GM18861 (cell line): ENCODE data around the gene KRTAP10-1.
"Not testable (repeated sequence)": the region's sequence is repeated elsewhere in the genome, so short reads cannot be mapped to it uniquely, and the experiment has no call there.

Experiments used
- ATAC-seq: cut with Tn5 transposase; IDR thresholded peaks from one replicate; pipeline ENCODE4 v1.9.1; 2021; ENCODE audit not compliant: unreplicated experiment

KRTAP10-1 gene

DNA sequence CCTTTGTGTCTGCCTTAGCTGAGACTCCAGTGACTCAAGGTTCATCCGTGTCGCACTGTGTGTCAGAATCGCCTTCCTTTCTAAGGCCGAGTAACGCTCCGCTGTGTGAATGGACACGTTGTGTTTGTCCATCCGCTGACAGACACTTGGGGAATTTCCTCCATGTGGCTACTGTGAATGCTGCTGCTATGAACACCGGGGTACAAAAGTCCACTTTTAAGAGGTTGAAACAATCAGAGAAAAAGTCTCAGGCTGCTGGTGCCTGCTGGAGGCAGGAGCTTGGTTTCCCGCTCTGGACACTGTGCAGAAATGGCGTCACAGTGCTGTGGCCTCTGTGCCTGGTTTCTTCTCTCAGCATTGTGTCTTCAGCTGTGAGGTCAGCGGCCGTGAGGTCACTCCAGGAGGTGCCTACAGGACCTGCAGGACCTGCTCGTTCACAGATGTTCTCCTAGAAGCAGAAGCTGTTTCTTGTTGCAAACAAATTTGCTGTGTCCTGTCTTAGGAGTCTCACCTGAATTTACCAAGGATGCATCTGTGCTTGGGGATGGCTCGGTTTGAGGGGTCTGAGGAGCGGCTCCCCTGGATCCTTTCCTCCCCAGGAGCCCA, 34.2 kb downstream of the KRTAP10-1 start:
- no peak for ATAC-seq

DNA sequence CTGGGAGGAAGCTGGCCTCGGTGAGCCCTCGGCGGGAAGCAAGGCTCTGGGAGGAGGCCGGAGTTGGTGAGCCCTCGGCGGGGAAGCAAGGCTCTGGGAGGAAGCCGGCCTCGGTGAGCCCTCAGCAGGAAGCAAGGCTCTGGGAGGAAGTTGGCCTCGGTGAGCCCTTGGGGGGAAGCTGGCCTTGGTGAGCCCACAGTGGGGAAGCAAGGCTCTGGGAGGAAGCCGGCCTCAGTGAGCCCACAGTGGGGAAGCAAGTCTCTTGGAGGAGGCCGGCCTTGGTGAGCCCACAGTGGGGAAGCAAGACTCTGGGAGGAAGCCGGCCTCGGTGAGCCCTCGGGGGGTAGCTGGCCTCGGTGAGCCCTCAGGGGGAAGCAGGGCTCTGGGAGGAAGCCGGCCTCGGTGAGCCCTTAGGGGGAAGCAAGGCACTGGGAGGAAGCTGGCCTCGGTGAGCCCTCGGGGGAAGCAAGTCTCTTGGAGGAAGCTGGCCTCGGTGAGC, 36.0 kb downstream of the KRTAP10-1 start:
- no peak for ATAC-seq

GRCh38 chr21:44503006-44503889, 36.7 kb downstream of the KRTAP10-1 start:
- ATAC-seq: not testable (repeated sequence)

DNA sequence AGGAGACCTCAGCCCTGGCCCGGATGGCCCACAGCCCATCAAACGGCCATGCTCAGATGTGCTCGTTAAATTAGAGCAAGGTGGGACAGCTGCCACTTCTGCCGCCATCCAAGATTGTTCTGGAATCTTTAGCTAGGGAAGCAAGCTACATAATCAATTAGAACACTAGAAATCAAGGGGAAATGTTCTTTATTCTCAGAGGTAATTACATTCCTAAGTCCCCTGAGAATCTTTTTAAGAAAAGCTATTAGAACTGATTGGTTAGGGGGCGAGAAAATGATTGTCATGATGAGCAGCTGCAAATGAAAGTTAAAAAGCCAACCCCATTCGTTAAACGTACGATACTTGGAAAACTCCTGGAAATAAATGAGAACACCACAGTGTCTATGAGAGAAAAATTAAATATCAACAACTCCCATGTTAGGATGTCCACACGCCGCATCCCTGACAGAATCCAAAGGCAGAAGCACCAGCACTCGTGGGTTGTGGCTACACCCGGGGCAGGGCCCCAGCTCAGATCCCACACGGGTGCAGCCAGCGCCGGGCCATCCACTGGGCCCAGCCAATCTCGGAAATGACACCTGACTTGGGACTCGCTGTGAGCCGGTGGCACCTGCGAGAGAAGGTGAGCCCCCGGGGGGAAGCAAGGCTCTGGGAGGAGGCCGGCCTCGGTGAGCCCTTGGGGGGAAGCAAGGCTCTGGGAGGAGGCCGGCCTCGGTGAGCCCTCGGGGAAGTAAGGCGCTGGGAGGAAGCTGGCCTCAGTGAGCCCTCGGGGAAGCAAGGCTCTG, 37.6 kb downstream of the KRTAP10-1 start:
- no peak for ATAC-seq

GRCh38 chr21:44500111-44500510, 39.9 kb downstream of the KRTAP10-1 start:
- ATAC-seq: no peak

- ATAC-seq: no peak
Observed at GRCh38 chr21:44499631-44500030, 40.4 kb downstream of the KRTAP10-1 start.

- ATAC-seq: no peak
Observed at GRCh38 chr21:44499211-44499560, 40.8 kb downstream of the KRTAP10-1 start.

- ATAC-seq: no peak
Observed at GRCh38 chr21:44498280-44499210, 41.5 kb downstream of the KRTAP10-1 start.

GRCh38 chr21:44497703-44498126, 42.3 kb downstream of the KRTAP10-1 start:
- ATAC-seq: no peak

DNA sequence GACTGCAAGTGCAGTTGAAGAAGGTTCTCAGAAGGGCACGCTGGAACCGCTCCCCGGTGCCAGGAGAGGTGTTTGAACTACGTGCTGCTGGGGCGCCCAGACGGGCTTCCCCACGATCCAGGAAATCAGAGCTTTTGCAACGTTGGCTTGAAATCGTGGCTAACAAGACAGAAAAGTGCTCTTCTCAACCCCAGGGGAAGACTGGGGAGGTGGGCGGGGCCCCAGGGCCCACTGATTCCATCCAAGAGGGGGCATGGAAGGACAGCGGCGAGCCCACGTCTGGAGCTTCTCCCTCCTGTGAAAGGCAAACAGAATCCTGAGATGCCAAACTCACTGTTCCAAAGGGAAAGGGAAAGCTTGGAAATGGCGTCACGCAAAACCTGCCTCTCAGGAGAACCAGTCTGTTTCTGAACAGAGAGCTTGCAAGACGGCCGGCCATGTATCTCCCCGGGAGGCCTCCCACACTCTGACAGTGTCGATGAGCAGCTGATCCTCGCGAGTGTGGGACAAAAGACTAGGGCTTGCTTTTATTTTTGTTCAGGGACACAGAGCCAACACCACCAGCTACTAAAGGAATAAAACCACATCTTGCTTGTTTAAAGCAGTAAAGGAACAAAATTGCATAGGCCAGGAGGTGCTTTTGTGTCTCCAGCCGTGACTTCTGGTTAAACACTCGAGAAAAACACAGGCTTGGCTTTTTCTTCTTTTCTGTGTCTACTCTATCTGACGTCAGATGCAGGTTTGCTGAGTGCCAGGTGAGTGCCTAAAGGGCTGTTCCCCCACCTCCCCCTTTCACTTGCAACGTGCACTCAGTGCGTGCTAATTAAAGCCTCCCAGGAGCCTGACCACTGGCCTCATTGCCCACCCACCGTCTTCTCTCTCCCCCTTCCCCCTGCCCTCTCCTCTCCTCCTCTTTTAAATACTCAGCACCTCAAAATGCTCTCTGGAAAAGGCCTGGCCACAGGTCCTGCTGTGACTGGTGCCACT, 43.1 kb downstream of the KRTAP10-1 start:
- ATAC-seq: no peak

DNA sequence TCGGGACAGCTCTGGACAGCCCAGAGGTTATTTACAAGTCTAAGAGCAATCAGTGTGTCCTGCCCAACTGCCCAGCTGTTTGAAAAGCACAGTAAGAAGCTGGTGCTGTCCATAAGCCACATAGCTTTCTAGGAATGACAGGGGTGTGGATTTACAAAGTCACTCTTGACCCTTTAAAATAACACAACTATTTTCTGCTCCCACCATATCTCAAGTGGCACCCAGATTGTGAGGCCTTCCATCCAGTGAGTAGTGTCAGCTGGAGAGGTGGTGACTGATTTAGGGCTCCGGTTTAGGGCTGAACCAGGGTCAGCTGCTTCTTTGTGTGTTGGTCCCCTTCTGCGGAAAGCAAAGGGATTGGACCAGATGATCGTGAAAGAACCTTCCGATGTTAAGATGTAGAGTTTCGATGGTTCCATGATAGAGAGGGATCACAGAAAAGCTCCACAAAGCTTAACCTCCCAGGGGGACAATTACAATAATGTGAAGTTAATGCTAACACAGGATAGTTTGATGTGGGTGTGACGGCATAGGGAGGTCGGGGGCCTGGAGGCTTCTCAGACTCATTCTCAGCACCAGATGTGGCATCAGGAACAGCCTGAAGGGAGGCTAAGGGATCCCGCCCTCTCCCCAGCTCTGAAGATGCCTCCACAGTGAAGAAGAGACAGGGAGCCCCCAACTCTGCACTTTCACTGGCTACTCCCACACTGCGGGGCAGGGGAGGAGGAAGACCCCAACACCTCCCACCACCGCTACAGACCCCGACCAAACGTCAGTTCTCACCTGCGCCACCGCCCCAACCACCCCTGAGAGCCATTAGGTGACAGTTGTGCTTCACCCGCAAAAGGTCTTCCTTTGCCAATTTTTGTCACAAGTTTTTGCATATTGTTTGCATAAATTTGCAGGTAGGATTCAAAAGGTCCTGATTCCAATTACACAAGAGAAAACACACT, 44.1 kb downstream of the KRTAP10-1 start:
- ATAC-seq: no peak

DNA sequence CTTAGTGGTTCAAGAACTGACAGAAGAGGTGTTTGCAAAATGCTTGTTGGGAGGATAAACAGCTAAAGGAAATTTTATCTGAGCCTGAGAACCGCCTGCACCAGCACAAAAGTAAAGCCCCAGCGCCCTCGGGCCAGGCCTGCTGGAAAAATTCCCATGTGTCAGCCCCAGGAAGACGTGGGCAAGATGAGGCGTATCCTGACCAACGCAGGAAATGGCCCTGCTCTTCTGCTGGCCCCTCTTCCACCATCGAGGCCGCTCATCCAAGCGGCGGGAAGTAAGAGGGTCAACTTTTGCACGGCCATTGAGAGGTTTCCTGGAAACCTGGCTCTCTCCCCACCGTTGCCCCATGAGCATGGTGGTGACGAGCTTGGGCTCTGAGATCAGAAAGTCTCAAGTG, 45.0 kb downstream of the KRTAP10-1 start:
- no peak for ATAC-seq

- no peak for ATAC-seq
Observed at GRCh38 chr21:44494418-44494817, 45.6 kb downstream of the KRTAP10-1 start.

DNA sequence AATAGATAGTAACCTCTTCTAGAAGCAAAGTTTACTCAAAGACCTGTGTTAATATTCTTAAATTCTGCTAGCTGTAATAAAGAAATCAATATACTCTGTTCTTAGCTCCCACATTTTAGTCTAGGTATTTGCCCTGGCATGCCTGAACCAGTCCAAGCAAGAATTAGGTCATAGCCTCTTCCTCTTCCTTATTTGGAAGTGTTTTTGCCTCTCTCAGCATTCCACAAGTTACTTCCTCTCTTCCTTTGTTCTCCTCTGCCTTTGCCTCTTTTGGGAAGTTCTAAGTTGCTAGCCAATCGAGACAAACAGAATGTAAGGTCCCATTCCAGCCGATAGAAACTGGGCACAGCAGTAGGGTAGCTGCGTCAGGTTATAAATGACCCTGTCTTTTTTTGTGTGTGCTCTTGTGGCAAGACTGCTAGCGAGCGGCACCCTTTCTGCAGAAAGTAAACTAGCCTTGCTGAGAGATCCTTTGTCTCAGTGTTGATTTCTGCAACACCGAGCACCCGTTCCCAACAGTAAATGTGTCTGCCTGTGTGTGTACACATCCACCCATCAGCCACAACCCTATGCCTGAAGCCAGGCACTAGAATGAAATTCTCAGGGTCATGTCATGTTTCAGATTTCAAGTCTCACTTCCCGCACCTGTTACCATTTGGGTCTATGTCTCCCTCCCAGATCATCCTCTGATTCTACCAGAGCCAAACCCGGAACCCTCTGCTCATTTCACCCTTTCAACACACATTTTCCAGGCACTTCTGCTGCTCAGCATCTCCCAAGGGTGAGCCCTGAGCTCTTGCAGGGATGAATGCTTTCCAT, 47.2 kb downstream of the KRTAP10-1 start:
- no peak for ATAC-seq

DNA sequence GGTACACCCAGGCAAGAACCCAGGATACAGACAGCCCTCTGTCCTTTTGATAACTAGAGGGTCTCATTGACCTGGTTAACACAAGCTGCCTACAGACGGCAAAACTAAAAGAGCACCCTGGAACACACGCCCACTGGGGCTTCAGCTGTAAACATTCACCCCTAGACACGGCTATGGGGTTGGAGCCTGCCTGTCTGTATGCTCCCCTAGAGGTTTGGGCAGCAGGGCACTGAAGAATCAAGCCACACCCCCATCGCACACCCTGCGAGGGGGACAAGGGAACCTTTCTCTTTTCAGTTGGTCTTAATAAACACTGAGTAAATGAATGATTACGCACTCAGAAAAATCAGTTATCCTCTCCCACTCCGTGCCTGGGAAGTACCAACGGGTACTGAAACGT, 49.2 kb downstream of the KRTAP10-1 start:
- no peak for ATAC-seq

DNA sequence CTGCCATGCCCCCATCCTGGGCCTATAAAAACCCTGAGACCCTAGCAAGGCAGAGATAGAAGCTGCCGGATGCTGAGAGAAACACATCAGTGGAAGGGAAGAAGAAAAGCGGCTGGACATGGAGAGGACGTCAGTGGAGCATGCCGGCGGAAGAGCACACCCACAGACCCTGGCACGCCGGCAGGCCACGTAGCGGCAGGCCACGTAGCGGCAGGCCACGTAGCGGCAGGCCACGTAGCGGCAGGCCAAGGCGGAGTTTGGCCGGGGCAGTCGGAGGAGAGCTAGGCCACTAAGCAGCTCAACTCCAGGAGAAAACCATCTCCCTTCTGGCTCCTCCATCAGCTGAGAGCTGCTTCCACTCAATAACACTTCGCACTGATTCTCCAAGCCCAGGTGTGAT, 49.6 kb downstream of the KRTAP10-1 start:
- no peak for ATAC-seq

- ATAC-seq: no peak
Observed at GRCh38 chr21:44489962-44490361, 50.0 kb downstream of the KRTAP10-1 start.
